K562 (cell line): ENCODE results near the gene POC5. TPM values are rescaled to one million over a fixed set of nuclear protein-coding genes. Genes with fewer than 3 reads are reported as not detected.

Experiments used
- BCL6 ChIP-seq: fragments of 250-450 bp; sonication (Bioruptor Pico); IDR thresholded peaks from 2 replicates; pipeline ENCODE4 v1.4.0; 2020
- CBX5 ChIP-seq: IDR thresholded peaks from 2 replicates; pipeline ENCODE4 v1.6.1; 2014; ENCODE audit warnings: low read depth, borderline replicate concordance
- CC2D1A ChIP-seq: fragments of 450-650 bp; IDR thresholded peaks from 2 replicates; pipeline ENCODE4 v1.6.1; 2017; ENCODE audit warnings: mild to moderate bottlenecking
- HIVEP1 ChIP-seq: fragments of 250-450 bp; sonication (Bioruptor Pico); IDR thresholded peaks from 2 replicates; pipeline ENCODE4 v1.4.0; 2020; ENCODE audit warnings: mild to moderate bottlenecking
- JUN ChIP-seq, 2 experiments: sonication (generic) in 1 of 2; formaldehyde crosslinking in 1 of 2; IDR thresholded peaks; 2 replicates each; pipeline versions ENCODE4 v1.6.1 to v1.8.0; 2012 to 2022; ENCODE audit warnings: borderline replicate concordance in 2 of 2, mild to moderate bottlenecking in 2 of 2, improper control_type of control experiment in 1 of 2, low read depth in 1 of 2, low read length in 1 of 2, missing genetic modification reagents in 1 of 2
- KHSRP ChIP-seq: fragments of 450-650 bp; IDR thresholded peaks from 2 replicates; pipeline ENCODE4 v1.6.1; 2017
- KLF13 ChIP-seq: fragments of 450-650 bp; IDR thresholded peaks from 2 replicates; pipeline ENCODE4 v1.6.1; 2016; ENCODE audit warnings: missing genetic modification characterization, low read depth, mild to moderate bottlenecking, missing compliant biosample characterization, moderate library complexity, borderline replicate concordance
- MECOM ChIP-seq: fragments of 250-450 bp; sonication (Bioruptor Pico); IDR thresholded peaks from 2 replicates; pipeline ENCODE4 v1.8.0; 2022; ENCODE audit warnings: inconsistent platforms
- POLR2H ChIP-seq: IDR thresholded peaks from 2 replicates; pipeline ENCODE4 v1.6.1; 2016; ENCODE audit warnings: missing genetic modification characterization, low read depth, mild to moderate bottlenecking, control low read depth, missing compliant biosample characterization, moderate library complexity
- RUNX1 ChIP-seq: sonication (generic); IDR thresholded peaks from 2 replicates; pipeline ENCODE4 v1.6.1; 2016; ENCODE audit warnings: antibody characterized with exemption, low read depth
- TEAD2 ChIP-seq: fragments of 450-650 bp; IDR thresholded peaks from 2 replicates; pipeline ENCODE4 v1.6.1; 2016; ENCODE audit warnings: missing genetic modification characterization, control low read depth, missing compliant biosample characterization
- U2AF2 ChIP-seq: fragments of 200-400 bp; formaldehyde crosslinking; optimal IDR thresholded peaks from 2 replicates; pipeline ENCODE3; 2017; ENCODE audit warnings: low read depth, mild to moderate bottlenecking, low read length
- ZNF695 ChIP-seq: fragments of 450-650 bp; formaldehyde crosslinking; IDR thresholded peaks from 2 replicates; pipeline ENCODE4 v1.4.0; 2020; ENCODE audit warnings: mild to moderate bottlenecking, moderate library complexity
- polyA plus RNA-seq, 8 experiments: library from polyadenylated mRNA; depleted of rRNA in 4 of 8; stranded (reverse) in 5 of 8; unstranded in 3 of 8; fragments of >200 nt; fragmentation: Nextera tagmentation in 2 of 8; fragmentation: Illumina TruSeq in 1 of 8; extraction: Ambion mirVana in 2 of 8; extraction: Trizol in 1 of 8; gene quantifications; 2 replicates each; pipeline versions ENCODE4 v1.2.1 to v1.2.3, GENCODE V29; 2011 to 2014; ENCODE audit warnings: inconsistent platforms in 1 of 8, missing spikeins in 1 of 8
- total RNA-seq, 7 experiments: library from RNA; depleted of rRNA in 6 of 7; stranded (reverse); fragments of >200 nt in 6 of 7; fragmentation: Illumina TruSeq in 2 of 7; extraction: Trizol in 2 of 7; gene quantifications; 2 replicates each; pipeline versions ENCODE4 v1.2.1 to v1.2.3, GENCODE V29; 2011 to 2021; ENCODE audit warnings: low replicate concordance in 1 of 7
- TF ChIP-seq, protein P1 (sequence below), 2 experiments: IDR thresholded peaks in 1 of 2; conservative IDR thresholded peaks in 1 of 2; 2 replicates each; pipeline ENCODE4 v1.6.1; 2016; ENCODE audit warnings: low read depth in 2 of 2, mild to moderate bottlenecking in 1 of 2, missing compliant biosample characterization in 1 of 2, missing genetic modification characterization in 1 of 2, moderate library complexity in 1 of 2

Gene POC5
- total and polyA plus RNA-seq, 9 of the 15 experiments (the other 6 are each of a cell fraction or from before 2014, with no cell fraction given) = 14.5 to 38.2 (median 27.0) TPM

- TF ChIP-seq, protein P1, sequence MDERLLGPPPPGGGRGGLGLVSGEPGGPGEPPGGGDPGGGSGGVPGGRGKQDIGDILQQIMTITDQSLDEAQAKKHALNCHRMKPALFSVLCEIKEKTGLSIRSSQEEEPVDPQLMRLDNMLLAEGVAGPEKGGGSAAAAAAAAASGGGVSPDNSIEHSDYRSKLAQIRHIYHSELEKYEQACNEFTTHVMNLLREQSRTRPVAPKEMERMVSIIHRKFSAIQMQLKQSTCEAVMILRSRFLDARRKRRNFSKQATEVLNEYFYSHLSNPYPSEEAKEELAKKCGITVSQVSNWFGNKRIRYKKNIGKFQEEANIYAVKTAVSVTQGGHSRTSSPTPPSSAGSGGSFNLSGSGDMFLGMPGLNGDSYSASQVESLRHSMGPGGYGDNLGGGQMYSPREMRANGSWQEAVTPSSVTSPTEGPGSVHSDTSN (CRISPR knock-in tag; IDR thresholded peaks at IDR 0.05; ENCODE audit: low read depth) = no peak
- TF ChIP-seq, protein P1 (tag; conservative IDR thresholded peaks at IDR 0.05; ENCODE audit: low read depth) = no peak
- TF ChIP-seq U2AF2 (no peak), POLR2H (no peak), BCL6 (CRISPR knock-in tag) (no peak), TEAD2 (tag) (no peak), MECOM (no peak), RUNX1 (no peak), KLF13 (tag) (no peak), CBX5 (no peak), CC2D1A (no peak), HIVEP1 (CRISPR knock-in tag) (no peak), JUN (IDR thresholded peaks at IDR 0.05; ENCODE audit: borderline replicate concordance, low read depth, low read length) (no peak), JUN (CRISPR knock-in tag; IDR thresholded peaks at IDR 0.05; ENCODE audit: borderline replicate concordance) (no peak), KHSRP (no peak), ZNF695 (CRISPR knock-in tag) (no peak)
- TF ChIP-seq, all 486 proteins: peak for 0
Observed at GRCh38 chr5:75671506-75671905, 45.7 kb downstream of the POC5 start (continued).
